SK-N-MC (cell line): ENCODE data around the gene PTPRR.

Experiments
- DNase-seq: peaks from one replicate; pipeline ENCODE4 v3.0.0-alpha.2; 2011; ENCODE audit warnings: low read depth, low spot score
- H3K27ac ChIP-seq: fragments of 200-600 bp; sonication (generic); 2 replicates; pipeline ENCODE4 v1.5.1; 2016; ENCODE audit warnings: mixed run types
- H3K36me3 ChIP-seq: fragments of 200-600 bp; sonication (generic); 2 replicates; pipeline ENCODE4 v1.6.1; 2017; ENCODE audit warnings: antibody characterized with exemption, low read length, mixed read lengths; ENCODE audit not compliant: insufficient read depth
- H3K4me3 ChIP-seq: fragments of 200-600 bp; sonication (generic); 2 replicates; pipeline ENCODE4 v1.5.1; 2016
- H3K9ac ChIP-seq: fragments of 200-600 bp; sonication (generic); 2 replicates; pipeline ENCODE4 v1.8.0; 2017; ENCODE audit warnings: mixed run types, mixed read lengths; ENCODE audit not compliant: insufficient read length
- H3K9me3 ChIP-seq: fragments of 200-600 bp; sonication (generic); 2 replicates; pipeline ENCODE4 v1.6.1; 2017; ENCODE audit warnings: low read depth, mild to moderate bottlenecking, antibody characterized with exemption, low read length, moderate library complexity, mixed read lengths
- EZH2 ChIP-seq: fragments of 200-600 bp; sonication (generic); IDR thresholded peaks from one replicate; pipeline ENCODE4 v1.6.1; 2017; ENCODE audit warnings: antibody characterized with exemption
- FOXP2 ChIP-seq: optimal IDR thresholded peaks from 2 replicates; pipeline ENCODE3; 2011; ENCODE audit warnings: mild to moderate bottlenecking, moderate library complexity; ENCODE audit not compliant: insufficient read depth; ENCODE audit errors: extremely low read length, control extremely low read depth
- POLR2AphosphoS5 ChIP-seq: IDR thresholded peaks from 2 replicates; pipeline ENCODE4 v1.6.1; 2012; ENCODE audit warnings: mild to moderate bottlenecking, low read depth, low read length, borderline replicate concordance

PTPRR gene

DNA sequence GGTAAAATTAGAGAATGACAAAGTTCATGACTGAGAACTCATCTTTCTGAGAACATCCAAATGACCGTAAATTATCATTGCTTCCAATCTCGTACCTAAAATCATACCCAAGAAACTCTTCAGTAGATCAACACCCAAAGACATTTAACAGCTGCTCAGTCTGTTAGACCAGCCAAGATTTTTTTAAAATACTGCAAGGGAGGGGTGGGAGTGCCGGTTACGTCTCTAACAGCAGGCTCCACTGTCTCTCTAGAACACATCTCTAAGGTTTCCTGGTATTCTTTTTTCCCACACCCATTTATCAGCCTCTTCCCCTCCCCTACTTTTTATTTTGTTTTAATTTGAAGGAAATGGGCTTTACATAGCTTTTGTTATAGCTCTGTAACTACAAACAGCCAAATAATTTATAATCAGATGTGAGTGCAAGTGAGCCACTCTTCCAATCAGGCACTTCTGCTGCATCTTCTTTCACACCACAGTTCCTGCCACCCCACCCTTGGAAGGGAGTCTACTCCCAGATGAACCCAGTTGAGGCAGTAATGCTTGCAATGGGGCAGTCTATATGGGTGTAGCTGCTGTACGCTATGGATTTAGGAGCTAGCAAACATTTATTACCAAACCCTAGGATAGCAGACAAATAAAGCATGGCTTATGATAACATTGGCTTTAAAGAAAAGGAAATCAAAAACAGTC, 305.2 kb downstream of the PTPRR start:
- TF ChIP-seq POLR2AphosphoS5: no peak
- no peak for TF ChIP-seq EZH2
- no peak for TF ChIP-seq FOXP2
- Histone ChIP-seq H3K4me3 (no peak overlapping the region), H3K27ac (no peak overlapping the region), H3K36me3 (no peaks in the 10 kb centered on the region), H3K9me3 (no peaks in the 10 kb centered on the region), H3K9ac (no peak overlapping the region)
- no peak for DNase-seq

GRCh38 chr12:70609739-70610491, 310.6 kb downstream of the PTPRR start:
- no peaks in the 10 kb centered on the region for H3K36me3 ChIP-seq
- no peak for DNase-seq
- H3K27ac ChIP-seq: no peak overlapping the region
- TF ChIP-seq POLR2AphosphoS5: no peak
- no peak for TF ChIP-seq EZH2
- TF ChIP-seq FOXP2: no peak
- H3K4me3 ChIP-seq: peak overlapping the region; percentile 66
- H3K9ac ChIP-seq: no peak overlapping the region
- H3K9me3 ChIP-seq: no peaks in the 10 kb centered on the region

- H3K9me3 ChIP-seq: no peaks in the 10 kb centered on the region
- no peak for DNase-seq
- no peak overlapping the region for H3K27ac ChIP-seq
- H3K4me3 ChIP-seq: peak overlapping the region; percentile 66
- H3K9ac ChIP-seq: no peak overlapping the region
- no peaks in the 10 kb centered on the region for H3K36me3 ChIP-seq
- no peak for TF ChIP-seq FOXP2
- TF ChIP-seq POLR2AphosphoS5: no peak
- no peak for TF ChIP-seq EZH2
These were observed 311.3 kb downstream of the PTPRR start for GRCh38 chr12:70609203-70609602.

GRCh38 chr12:70608184-70608583, 312.4 kb downstream of the PTPRR start:
- no peaks in the 10 kb centered on the region for H3K9me3 ChIP-seq
- DNase-seq: no peak
- H3K36me3 ChIP-seq: no peaks in the 10 kb centered on the region
- TF ChIP-seq FOXP2: no peak
- H3K4me3 ChIP-seq: no peak overlapping the region
- H3K27ac ChIP-seq: no peak overlapping the region
- H3K9ac ChIP-seq: no peak overlapping the region

DNA sequence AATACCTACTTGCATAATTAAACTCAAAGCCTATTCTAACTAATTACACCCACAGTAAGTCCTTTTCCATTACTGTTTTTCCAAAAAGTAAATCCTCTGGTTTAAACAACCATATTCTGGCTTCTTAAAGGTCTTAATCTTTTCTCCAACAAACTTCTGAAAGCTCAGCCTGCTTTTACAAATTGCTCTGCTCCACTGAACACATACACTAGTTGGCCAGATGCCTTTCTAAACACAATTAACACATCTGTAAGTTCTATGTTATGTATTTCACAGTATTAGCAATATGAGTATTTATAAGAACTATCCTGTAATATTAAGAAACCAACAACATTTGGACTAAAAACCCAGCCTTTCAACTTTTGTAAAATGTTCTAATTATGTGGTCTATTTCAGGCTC, 313.4 kb downstream of the PTPRR start:
- Histone ChIP-seq H3K36me3 (no peaks in the 10 kb centered on the region), H3K27ac (no peak overlapping the region), H3K9ac (no peak overlapping the region), H3K9me3 (no peaks in the 10 kb centered on the region), H3K4me3 (no peak overlapping the region)
- no peak for TF ChIP-seq FOXP2
- DNase-seq: no peak

- Histone ChIP-seq H3K9ac (no peak overlapping the region), H3K4me3 (no peak overlapping the region), H3K9me3 (no peaks in the 10 kb centered on the region), H3K36me3 (no peaks in the 10 kb centered on the region), H3K27ac (no peak overlapping the region)
- no peak for DNase-seq
- no peak for TF ChIP-seq EZH2
- no peak for TF ChIP-seq POLR2AphosphoS5
- no peak for TF ChIP-seq FOXP2
These were observed 314.6 kb downstream of the PTPRR start for GRCh38 chr12:70605976-70606375.

DNA sequence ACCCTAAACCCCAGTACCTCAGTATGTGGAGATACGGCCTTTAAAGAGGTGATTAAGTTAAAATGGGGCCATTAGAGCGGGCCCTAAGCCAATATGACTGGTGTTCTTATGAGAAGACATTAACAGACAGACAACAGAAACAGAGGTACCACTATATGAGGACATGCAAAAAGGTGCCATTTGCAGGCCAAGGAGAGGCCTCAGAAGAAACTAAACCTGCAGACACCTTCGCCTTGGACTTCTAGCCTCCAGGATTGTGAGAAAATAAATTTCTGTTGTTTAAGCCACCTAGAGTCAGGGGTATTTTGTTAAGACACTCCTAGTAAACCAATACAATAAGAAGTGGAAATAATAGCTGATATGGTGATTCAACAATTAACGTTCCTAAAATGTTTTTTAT, 315.9 kb downstream of the PTPRR start:
- no peak overlapping the region for H3K4me3 ChIP-seq
- no peak overlapping the region for H3K9ac ChIP-seq
- no peak for TF ChIP-seq FOXP2
- no peak for TF ChIP-seq POLR2AphosphoS5
- no peak for TF ChIP-seq EZH2
- no peak for DNase-seq
- no peaks in the 10 kb centered on the region for H3K36me3 ChIP-seq
- H3K9me3 ChIP-seq: no peaks in the 10 kb centered on the region
- H3K27ac ChIP-seq: no peak overlapping the region

DNA sequence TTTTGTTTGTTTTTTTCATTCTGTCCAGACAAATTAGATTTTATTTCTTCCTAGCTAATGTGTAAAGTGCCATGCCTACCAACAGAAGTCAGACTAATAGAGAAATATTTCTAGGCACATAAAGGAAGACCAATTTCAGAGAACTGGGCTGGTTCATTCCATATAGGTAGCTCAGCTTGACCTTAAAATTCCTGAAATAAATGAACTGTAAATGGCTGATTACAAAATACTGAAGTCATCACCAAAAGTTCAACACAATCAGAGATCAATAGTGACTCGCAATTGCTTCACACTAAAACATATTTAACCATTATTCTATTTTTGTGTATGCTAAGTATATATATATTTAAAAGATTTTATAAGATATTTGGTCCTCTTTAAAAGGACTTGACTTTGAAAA, 317.5 kb downstream of the PTPRR start:
- no peak for DNase-seq
- Histone ChIP-seq H3K36me3 (no peaks in the 10 kb centered on the region), H3K4me3 (no peak overlapping the region), H3K27ac (no peak overlapping the region), H3K9me3 (no peaks in the 10 kb centered on the region), H3K9ac (no peak overlapping the region)
- TF ChIP-seq POLR2AphosphoS5: no peak
- TF ChIP-seq EZH2: no peak
- no peak for TF ChIP-seq FOXP2
